HG03025 (cell line): ENCODE results near the gene ASB18.
"Not testable (repeated sequence)": the region's sequence is repeated elsewhere in the genome, so short reads cannot be mapped to it uniquely, and the experiment has no call there.

Experiments used
- ATAC-seq: cut with Tn5 transposase; IDR thresholded peaks from one replicate; pipeline ENCODE4 v1.9.1; 2021; ENCODE audit warnings: mild to moderate bottlenecking, moderate library complexity; ENCODE audit not compliant: unreplicated experiment, low FRiP score

ASB18 gene

GRCh38 chr2:236287656-236288055 is 23.4 kb upstream of the ASB18 start:
- no peak for ATAC-seq

- no peak for ATAC-seq
Observed at GRCh38 chr2:236286873-236287545, 22.8 kb upstream of the ASB18 start.

GRCh38 chr2:236284208-236284607 is 20.0 kb upstream of the ASB18 start:
- ATAC-seq: no peak

GRCh38 chr2:236282406-236282805 is 18.2 kb upstream of the ASB18 start:
- no peak for ATAC-seq

GRCh38 chr2:236281423-236281822 is 17.2 kb upstream of the ASB18 start:
- ATAC-seq: no peak

DNA sequence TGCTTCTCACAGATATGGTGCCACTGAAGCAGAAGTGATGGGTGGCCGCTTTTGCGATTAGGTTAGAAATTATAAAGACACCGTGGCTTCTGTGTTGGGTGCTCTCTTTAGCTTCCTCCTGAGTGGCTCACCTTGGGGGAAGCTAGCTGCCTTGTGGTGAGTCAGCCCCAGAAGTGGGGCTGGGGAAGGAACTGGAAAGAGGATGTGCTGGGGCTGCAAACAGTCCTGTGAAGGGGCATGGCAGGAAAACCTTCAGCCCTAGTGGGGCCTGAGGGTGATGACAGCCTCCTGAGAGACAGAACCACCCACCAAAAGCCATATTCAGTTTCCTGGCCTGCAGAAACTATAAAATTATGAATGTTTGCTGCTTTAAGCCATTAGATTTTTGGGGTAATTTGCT is 8.9 kb upstream of the ASB18 start:
- no peak for ATAC-seq

DNA sequence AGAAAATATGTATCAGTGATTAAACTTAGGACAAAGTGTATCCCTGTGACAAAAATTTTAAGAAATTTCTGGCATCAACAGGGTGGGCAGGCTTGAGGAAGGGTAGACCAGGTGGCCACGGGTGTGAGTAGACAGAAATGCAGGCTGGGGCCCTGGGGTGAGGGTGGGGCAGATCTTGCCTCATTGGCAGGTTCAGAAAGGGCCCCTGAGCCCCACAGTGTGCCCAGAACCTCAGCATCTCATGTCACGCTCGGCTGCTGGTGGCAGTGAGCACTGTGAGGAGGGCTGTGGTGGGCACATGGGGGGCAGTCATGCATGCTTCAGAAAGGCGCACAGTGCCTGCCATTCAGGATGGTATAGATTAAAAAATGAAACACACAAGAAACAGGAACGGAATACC is 7.6 kb upstream of the ASB18 start:
- no peak for ATAC-seq

DNA sequence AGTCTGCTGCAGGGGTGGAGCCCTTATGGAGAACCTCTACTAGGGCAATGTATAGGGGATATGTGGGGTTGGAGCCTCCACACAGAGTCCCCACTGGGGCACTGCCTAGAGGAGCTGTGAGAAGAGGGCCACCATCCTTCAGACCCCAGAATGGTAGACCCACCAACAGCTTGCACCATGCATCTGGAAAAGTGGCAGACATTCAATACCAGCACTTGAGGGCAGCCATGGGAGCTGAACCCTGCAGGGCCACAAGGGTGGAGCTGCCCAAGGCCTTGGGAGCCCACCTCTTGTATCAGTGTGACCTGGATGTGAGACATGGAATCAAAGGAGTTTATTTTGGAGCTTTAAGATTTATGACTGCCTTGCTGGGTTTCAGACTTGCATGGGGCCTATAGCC is 5.7 kb upstream of the ASB18 start:
- not testable (repeated sequence) for ATAC-seq

- ATAC-seq: no peak
Observed at GRCh38 chr2:236265675-236266074, 1.5 kb upstream of the ASB18 start.

DNA sequence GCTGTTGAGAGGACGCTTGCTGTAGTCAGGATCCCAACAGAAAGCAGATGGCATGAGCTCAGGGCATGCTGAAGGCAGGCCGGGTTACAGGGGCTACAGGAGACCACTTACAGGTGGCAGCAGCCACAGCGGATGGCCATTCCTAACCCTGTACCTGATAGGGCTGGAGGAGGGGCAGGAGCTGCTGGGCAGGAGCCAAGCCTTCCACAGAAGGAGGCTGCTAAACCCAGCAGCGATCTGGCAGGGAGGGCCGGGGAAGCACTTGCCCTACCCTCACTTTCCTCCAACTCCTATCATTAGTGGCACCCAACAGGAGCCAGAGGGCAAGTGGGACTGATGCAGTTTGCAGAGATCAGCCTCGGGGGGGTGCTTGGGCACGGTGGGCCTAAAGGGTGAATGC is 2.0 kb downstream of the ASB18 start:
- ATAC-seq: no peak

- ATAC-seq: no peak
Observed at GRCh38 chr2:236261452-236261851, 2.8 kb downstream of the ASB18 start.

DNA sequence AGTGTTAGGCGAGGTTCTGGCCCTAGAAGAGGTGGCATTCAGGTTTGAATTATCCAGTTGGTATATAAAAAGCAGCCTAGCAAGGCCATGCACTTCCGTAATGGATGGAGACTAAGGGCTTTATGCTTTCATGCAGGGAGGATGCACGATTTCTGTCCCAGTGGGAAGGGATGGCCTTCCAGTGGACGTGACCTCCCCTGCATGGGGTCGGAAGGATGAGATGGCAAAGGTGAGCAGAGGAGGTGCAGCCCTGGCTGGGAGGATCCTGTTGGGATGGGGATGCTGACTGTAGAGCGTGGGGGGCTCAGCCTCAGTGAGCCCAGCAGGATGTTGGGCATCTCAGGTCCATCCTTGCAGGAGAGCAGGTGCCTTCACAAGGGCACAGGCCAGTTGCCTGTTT is 4.8 kb downstream of the ASB18 start:
- ATAC-seq: no peak

GRCh38 chr2:236257575-236257974 is 6.6 kb downstream of the ASB18 start:
- ATAC-seq: no peak

GRCh38 chr2:236257136-236257535 is 7.1 kb downstream of the ASB18 start:
- ATAC-seq: no peak

GRCh38 chr2:236256366-236256985 is 7.7 kb downstream of the ASB18 start:
- ATAC-seq: no peak

DNA sequence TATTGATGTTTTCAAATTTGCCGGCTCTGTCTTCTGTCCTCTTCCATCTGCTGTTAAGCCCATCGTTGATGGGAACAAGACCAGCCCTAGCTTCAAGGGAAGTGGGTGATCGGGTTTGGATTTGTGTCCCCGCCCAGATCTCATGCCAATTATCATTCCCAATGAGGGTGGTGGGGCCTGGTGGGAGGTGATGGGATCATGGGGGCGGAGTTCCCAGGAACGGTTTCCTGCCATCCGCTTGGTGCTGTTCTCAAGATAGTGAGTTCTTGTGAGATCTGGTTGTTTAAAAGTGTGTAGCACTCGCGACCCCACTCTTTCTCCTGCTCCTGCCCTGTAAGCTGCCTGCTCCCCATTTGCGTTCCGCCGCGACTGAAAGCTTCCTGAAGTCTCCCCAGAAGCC is 9.5 kb downstream of the ASB18 start:
- no peak for ATAC-seq

- no peak for ATAC-seq
Observed at GRCh38 chr2:236254001-236254400, 10.2 kb downstream of the ASB18 start.

DNA sequence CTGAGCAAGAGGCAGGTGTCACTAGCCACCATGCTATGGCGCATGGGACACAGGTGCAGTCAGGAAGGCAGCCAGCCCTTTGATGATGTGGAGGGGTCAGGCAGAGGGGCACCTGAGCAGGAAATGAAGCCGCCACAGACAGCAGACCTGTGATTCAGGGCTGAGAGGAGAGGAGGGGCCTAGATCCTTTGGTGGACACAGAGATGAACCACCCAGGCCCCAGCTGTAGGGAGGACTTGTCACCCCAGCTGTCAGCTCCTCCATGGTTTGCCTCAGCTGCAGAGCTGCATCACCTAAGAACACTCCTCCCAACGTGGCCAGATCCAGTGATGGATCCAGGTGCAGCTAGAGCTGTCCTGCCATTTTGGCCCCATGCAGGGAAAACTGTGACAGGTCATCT is 11.6 kb downstream of the ASB18 start:
- no peak for ATAC-seq

GRCh38 chr2:236250909-236251579 is 13.2 kb downstream of the ASB18 start:
- ATAC-seq: no peak

DNA sequence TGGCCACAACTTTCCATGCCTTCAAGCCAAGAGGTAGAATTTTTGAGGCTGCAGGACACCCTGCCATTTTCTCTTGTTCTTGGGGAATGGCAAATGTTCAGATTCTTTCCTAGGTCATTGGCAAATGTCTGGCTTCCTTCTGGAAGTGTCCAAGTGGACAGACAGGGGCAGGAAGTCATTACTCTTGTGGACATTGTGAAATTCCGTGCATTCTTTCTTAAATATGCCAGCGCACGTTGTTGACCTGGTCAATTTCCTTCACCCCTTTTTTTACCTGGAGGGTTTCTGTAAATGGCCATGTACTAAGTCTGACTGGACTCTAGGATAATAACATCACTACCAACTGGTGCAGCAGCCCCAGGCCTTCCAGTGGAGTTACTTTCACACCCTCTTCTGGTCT is 13.9 kb downstream of the ASB18 start:
- ATAC-seq: no peak

GRCh38 chr2:236249066-236249465 is 15.1 kb downstream of the ASB18 start:
- no peak for ATAC-seq

DNA sequence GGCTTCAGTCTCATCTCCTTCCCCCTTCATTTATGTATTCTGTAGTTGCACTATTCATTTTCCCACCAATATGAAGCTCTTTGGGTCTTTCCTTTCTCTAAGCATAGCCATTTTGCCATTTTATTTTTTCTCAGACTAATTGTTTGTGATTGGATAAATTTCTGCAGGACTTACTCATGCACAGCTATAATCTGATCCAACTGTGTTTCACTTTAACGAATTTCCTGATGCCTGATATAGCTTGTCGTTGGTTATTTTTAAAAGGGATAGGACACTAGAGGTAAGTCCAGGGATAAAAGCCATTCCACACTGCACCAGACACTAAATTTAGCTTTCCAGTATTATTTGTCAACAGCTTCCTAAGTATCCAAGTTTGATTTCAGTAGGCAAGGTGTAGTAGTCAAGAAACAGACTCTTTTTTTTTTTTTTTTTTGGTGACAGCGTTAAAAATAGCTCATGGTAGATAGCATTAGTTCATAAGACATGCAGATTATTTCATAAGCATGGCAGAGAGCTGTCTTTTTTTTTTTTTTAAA is 17.4 kb downstream of the ASB18 start:
- ATAC-seq: no peak
